ENCODE measurements around the gene GATA6. TPM values are rescaled to one million over a fixed set of nuclear protein-coding genes. Genes with fewer than 3 reads are reported as not detected.

Gene GATA6
- 7.6 and 8.1 TPM in 2 replicates for total RNA-seq

GRCh38 chr18:22169011-22169888 lies at the start of gene GATA6:
Gene GATA6, plus strand, starts transcription at chr18:22169589. Its CDS starts 1,556 bp downstream, at chr18:22171145.

Other genes with a start within 250 kb of the GATA6 start
- gene CTAGE1, start 248.3 kb downstream of the GATA6 start, total RNA-seq, result not detected in 2 replicates

Data from epithelial cell of umbilical artery (primary cell).